Keratinocyte (primary cell): ENCODE data around the gene CPEB1. TPM values are rescaled to one million over a fixed set of nuclear protein-coding genes. Genes with fewer than 3 reads are reported as not detected.

ENCODE experiments used
- DNase-seq: peaks from one replicate; pipeline ENCODE4 v3.0.0-alpha.2; 2011; ENCODE audit warnings: low read depth, missing footprints, low spot score
- FAIRE-seq: peaks from 2 replicates; lab custom pipeline; 2011; peaks lifted over from hg19 to GRCh38; lab: Jason Lieb, UNC
- H2AFZ ChIP-seq: 2 replicates; pipeline ENCODE4 v1.6.0; 2012; ENCODE audit warnings: low read length, control low read depth, inconsistent platforms; ENCODE audit not compliant: control insufficient read depth
- H3K27ac ChIP-seq: 2 replicates; pipeline ENCODE4 v1.5.1; 2011; ENCODE audit warnings: low read length; ENCODE audit not compliant: control insufficient read depth, insufficient read depth
- H3K27me3 ChIP-seq: 3 replicates; pipeline ENCODE4 v1.6.0; 2011; ENCODE audit warnings: low read length; ENCODE audit not compliant: control insufficient read depth, insufficient read depth; ENCODE audit errors: extremely low read depth
- H3K36me3 ChIP-seq, 2 experiments: 2 replicates in 1 of 2; 3 replicates in 1 of 2; pipeline ENCODE4 v1.5.1; 2011; ENCODE audit warnings: low read length in 2 of 2, mild to moderate bottlenecking in 1 of 2; ENCODE audit not compliant: control insufficient read depth in 2 of 2, insufficient read depth in 2 of 2; ENCODE audit errors: extremely low read depth in 1 of 2
- H3K4me1 ChIP-seq: 3 replicates; pipeline ENCODE4 v1.5.1; 2011; ENCODE audit warnings: low read length; ENCODE audit not compliant: control insufficient read depth, insufficient read depth; ENCODE audit errors: extremely low read depth
- H3K4me2 ChIP-seq: 3 replicates; pipeline ENCODE4 v1.6.0; 2011; ENCODE audit warnings: low read depth, low read length; ENCODE audit not compliant: control insufficient read depth, insufficient read depth; ENCODE audit errors: extremely low read depth
- H3K4me3 ChIP-seq, 3 experiments: fragments of 200-600 bp in 1 of 3; sonication (generic) in 1 of 3; 2 replicates in 2 of 3; 3 replicates in 1 of 3; pipeline ENCODE4 v1.5.1; 2011 to 2016; ENCODE audit warnings: low read length in 3 of 3, mild to moderate bottlenecking in 3 of 3, control low read depth in 2 of 3, inconsistent platforms in 1 of 3, low read depth in 1 of 3, mixed read lengths in 1 of 3, mixed run types in 1 of 3, moderate library complexity in 1 of 3; ENCODE audit not compliant: control insufficient read depth in 2 of 3, insufficient read depth in 2 of 3; ENCODE audit errors: extremely low read depth in 1 of 3
- H3K79me2 ChIP-seq: 2 replicates; pipeline ENCODE4 v1.6.0; 2012; ENCODE audit warnings: low read length; ENCODE audit not compliant: control insufficient read depth, insufficient read depth
- H3K9ac ChIP-seq: 3 replicates; pipeline ENCODE4 v1.6.0; 2011; ENCODE audit warnings: low read length; ENCODE audit not compliant: control insufficient read depth, insufficient read depth; ENCODE audit errors: extremely low read depth
- H3K9me1 ChIP-seq: 3 replicates; pipeline ENCODE4 v1.6.0; 2011; ENCODE audit warnings: low read length; ENCODE audit not compliant: control insufficient read depth, insufficient read depth; ENCODE audit errors: extremely low read depth
- H3K9me3 ChIP-seq: 2 replicates; pipeline ENCODE4 v1.5.1; 2012; ENCODE audit warnings: low read depth, low read length; ENCODE audit not compliant: control insufficient read depth
- H4K20me1 ChIP-seq: 3 replicates; pipeline ENCODE4 v1.6.0; 2011; ENCODE audit warnings: low read length; ENCODE audit not compliant: control insufficient read depth, insufficient read depth; ENCODE audit errors: extremely low read depth
- EZH2 ChIP-seq: IDR thresholded peaks from one replicate; pipeline ENCODE4 v1.6.1; 2012; ENCODE audit warnings: inconsistent platforms, mild to moderate bottlenecking, low read length, moderate library complexity
- dilution Hi-C: fragments of 300-500 bp; cut with MboI; formaldehyde crosslinking; loops from one replicate; pipeline ENCODE4 v1.7.0; 2020; ENCODE audit warnings: low sequenced_read_pairs; ENCODE audit not compliant: extremely low pct_ligation_motif_present
- polyA plus RNA-seq, 5 experiments: library from polyadenylated mRNA; depleted of rRNA in 3 of 5; stranded (reverse) in 3 of 5; stranded (forward) in 1 of 5; unstranded in 1 of 5; fragments of >200 nt; gene quantifications; 1 replicate in 1 of 5; 2 replicates in 3 of 5; 3 replicates in 1 of 5; pipeline versions ENCODE4 v1.2.1 to v1.2.3, GENCODE V29; 2011 to 2012; ENCODE audit warnings: missing spikeins in 2 of 5, low read depth in 1 of 5, low replicate concordance in 1 of 5
- TF ChIP-seq, protein P1 (sequence below), 3 experiments: IDR thresholded peaks in 1 of 3; conservative IDR thresholded peaks in 1 of 3; optimal IDR thresholded peaks in 1 of 3; 2 replicates in 2 of 3; 3 replicates in 1 of 3; pipeline versions ENCODE3 to v1.5.1; 2011; ENCODE audit warnings: low read length in 3 of 3, mild to moderate bottlenecking in 3 of 3, moderate library complexity in 2 of 3, control low read depth in 1 of 3, inconsistent platforms in 1 of 3; ENCODE audit not compliant: insufficient read depth in 2 of 3; ENCODE audit errors: extremely low read depth in 1 of 3

The CPEB1 gene
- polyA plus RNA-seq, 1 donor (not counting 4 experiments of a cell fraction or from before 2014, with no cell fraction given), result 0.16 TPM

DNA sequence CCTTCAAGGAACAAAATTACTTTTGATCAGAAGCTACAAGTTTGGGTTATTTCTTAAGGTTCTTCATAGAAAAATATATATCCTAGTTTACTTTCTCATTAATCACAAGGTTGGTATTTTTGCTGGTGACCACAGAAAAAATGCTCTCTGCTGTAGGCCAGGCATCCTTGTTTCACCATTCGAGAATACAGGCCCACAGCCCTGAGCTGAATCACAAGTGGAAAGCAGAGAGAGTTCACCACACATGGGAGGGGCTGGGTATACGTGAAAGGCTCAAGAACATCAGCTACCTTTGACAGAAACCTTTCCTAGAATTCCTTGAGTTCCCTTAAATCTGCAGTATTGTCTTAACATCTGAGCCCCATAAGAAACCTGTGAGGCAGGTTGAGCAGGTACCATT, 23.2 kb downstream of the CPEB1 start:
- H3K27ac ChIP-seq, result no peak overlapping the region
- no peaks in the 10 kb centered on the region for H3K79me2 ChIP-seq
- no peaks in the 10 kb centered on the region for H3K9me1 ChIP-seq
- no peaks in the 10 kb centered on the region for H4K20me1 ChIP-seq
- no peak overlapping the region for H2AFZ ChIP-seq
- dilution Hi-C loops, result no loop called here
- no peaks in the 10 kb centered on the region for H3K4me1 ChIP-seq
- no peak for FAIRE-seq
- no peaks in the 10 kb centered on the region for H3K9me3 ChIP-seq
- H3K36me3 ChIP-seq, result no peaks in the 10 kb centered on the region
- no peak overlapping the region for H3K4me3 ChIP-seq
- H3K9ac ChIP-seq, result no peak overlapping the region
- no peaks in the 10 kb centered on the region for H3K27me3 ChIP-seq
- H3K4me2 ChIP-seq, result no peak overlapping the region
- TF ChIP-seq, protein P1, sequence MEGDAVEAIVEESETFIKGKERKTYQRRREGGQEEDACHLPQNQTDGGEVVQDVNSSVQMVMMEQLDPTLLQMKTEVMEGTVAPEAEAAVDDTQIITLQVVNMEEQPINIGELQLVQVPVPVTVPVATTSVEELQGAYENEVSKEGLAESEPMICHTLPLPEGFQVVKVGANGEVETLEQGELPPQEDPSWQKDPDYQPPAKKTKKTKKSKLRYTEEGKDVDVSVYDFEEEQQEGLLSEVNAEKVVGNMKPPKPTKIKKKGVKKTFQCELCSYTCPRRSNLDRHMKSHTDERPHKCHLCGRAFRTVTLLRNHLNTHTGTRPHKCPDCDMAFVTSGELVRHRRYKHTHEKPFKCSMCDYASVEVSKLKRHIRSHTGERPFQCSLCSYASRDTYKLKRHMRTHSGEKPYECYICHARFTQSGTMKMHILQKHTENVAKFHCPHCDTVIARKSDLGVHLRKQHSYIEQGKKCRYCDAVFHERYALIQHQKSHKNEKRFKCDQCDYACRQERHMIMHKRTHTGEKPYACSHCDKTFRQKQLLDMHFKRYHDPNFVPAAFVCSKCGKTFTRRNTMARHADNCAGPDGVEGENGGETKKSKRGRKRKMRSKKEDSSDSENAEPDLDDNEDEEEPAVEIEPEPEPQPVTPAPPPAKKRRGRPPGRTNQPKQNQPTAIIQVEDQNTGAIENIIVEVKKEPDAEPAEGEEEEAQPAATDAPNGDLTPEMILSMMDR (optimal IDR thresholded peaks at IDR 0.05 in 1 of 3, IDR thresholded peaks at IDR 0.05 in 1 of 3, conservative IDR thresholded peaks at IDR 0.05 in 1 of 3; ENCODE audit: extremely low read depth in 1 of 3, insufficient read depth in 2 of 3, low read length in 3 of 3), result no peak
- TF ChIP-seq EZH2, result no peak
- DNase-seq, result no peak

DNA sequence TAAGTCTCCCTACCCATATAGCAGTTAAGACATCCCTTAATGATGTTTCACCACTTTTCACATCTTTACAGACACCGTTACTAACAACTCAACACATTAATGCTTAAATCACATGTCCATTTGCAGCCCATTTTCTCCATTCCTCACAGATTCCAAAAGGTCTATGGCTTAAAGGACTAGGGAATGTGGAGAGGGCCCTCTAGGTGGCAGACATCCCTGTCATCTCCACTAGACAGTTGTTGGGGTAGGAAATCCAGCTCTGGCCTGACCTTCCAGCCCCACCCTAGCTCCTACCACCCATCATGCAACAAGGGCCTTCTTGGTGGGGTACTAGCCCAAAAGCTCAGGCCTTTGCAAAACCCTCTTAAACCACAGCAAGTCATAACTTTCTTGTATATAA, 25.2 kb downstream of the CPEB1 start:
- dilution Hi-C loops, result no loop called here
- no peak for TF ChIP-seq EZH2
- TF ChIP-seq, protein P1 (optimal IDR thresholded peaks at IDR 0.05 in 1 of 3, IDR thresholded peaks at IDR 0.05 in 1 of 3, conservative IDR thresholded peaks at IDR 0.05 in 1 of 3; ENCODE audit: extremely low read depth in 1 of 3, insufficient read depth in 2 of 3, low read length in 3 of 3), result peak; percentile 18 to 52 (median 27)
- DNase-seq (no peak), FAIRE-seq (no peak)
- Histone ChIP-seq H3K4me3 (no peak overlapping the region), H3K79me2 (no peaks in the 10 kb centered on the region), H3K9ac (no peak overlapping the region), H3K9me1 (no peaks in the 10 kb centered on the region), H4K20me1 (no peaks in the 10 kb centered on the region), H3K9me3 (no peaks in the 10 kb centered on the region), H3K36me3 (no peaks in the 10 kb centered on the region), H3K27me3 (no peaks in the 10 kb centered on the region), H3K4me1 (no peaks in the 10 kb centered on the region), H3K4me2 (no peak overlapping the region), H2AFZ (no peak overlapping the region), H3K27ac (no peak overlapping the region)
